Measurements from ENCODE around the gene SORCS1. TPM values are rescaled to one million over a fixed set of nuclear protein-coding genes. Genes with fewer than 3 reads are reported as not detected.

SORCS1 gene
- total and polyA plus RNA-seq, 2 of the 8 experiments (the other 6 are each of a cell fraction or from before 2014, with no cell fraction given), result 4.1 to 4.6 TPM

DNA sequence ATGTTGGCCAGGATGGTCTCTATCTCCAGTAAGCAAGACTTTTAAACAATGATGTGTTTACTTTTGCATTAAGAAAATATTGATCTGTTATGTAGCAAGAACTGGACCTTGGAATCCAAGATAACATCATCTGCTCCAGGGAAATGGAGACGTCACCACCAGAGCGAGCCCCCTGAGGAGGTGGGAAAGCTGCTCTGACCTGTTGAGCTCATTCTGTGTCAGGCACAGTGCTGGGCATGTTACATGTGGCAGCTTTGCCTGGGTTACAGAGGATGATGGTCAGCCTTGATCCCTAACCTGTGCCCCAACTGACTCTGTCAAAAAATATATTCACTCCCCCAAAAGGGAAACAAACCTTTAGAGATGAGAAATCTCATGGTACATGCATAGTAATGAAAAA, 436.3 kb downstream of the SORCS1 start:
- Histone ChIP-seq H3K56ac (replicated peaks; ENCODE audit: insufficient read length, low read depth, low read length) (no peak overlapping the region), H3K79me2 (ENCODE audit: control insufficient read depth in 1 of 2, insufficient read depth in 2 of 2, low read length in 2 of 2) (no peaks in the 10 kb centered on the region), H3K14ac (ENCODE audit: insufficient read length) (no peak overlapping the region), H3K18ac (ENCODE audit: extremely low read depth, low read length) (no peak overlapping the region), H4K5ac (ENCODE audit: insufficient read length, low read depth, low read length) (no peak overlapping the region), H4K8ac (ENCODE audit: extremely low read depth, insufficient read depth, low read length) (no peak overlapping the region), H3K9ac (replicated peaks in 1 of 4; ENCODE audit: extremely low read depth in 1 of 4, low read depth in 3 of 4, low read length in 3 of 4) (no peak overlapping the region), H3K36me3 (ENCODE audit: control insufficient read depth in 2 of 4, insufficient read depth in 4 of 4, low read length in 3 of 4) (no peaks in the 10 kb centered on the region), H4K20me1 (replicated peaks in 1 of 2; ENCODE audit: control insufficient read depth in 1 of 2, insufficient read depth in 2 of 2, low read length in 2 of 2) (no peaks in the 10 kb centered on the region), H2BK5ac (ENCODE audit: low read depth, low read length) (no peak overlapping the region), H3K27ac (ENCODE audit: low read depth, low read length) (no peak overlapping the region), H2BK20ac (ENCODE audit: low read length) (no peak overlapping the region), H2AFZ (ENCODE audit: low read length) (no peak overlapping the region), H3K4me1 (replicated peaks in 1 of 4; ENCODE audit: control insufficient read depth in 3 of 4, insufficient read depth in 4 of 4, low read length in 3 of 4) (peaks cover 0 to 3% (median 0%) of the 10 kb centered on the region in 4 experiments; a peak in 1 of 7 replicates), H3K4ac (replicated peaks; ENCODE audit: insufficient read length, low read depth, low read length) (no peak overlapping the region), H2BK15ac (ENCODE audit: low read length) (no peak overlapping the region), H3K23ac (ENCODE audit: insufficient read length) (no peak overlapping the region), H3K9me3 (ENCODE audit: insufficient read depth in 2 of 2, low read depth in 1 of 2, low read length in 1 of 2) (no peaks in the 10 kb centered on the region), H3K23me2 (ENCODE audit: low read depth, low read length) (no peaks in the 10 kb centered on the region), H3K27me3 (replicated peaks in 1 of 4; ENCODE audit: control insufficient read depth in 3 of 4, extremely low read depth in 1 of 4, insufficient read depth in 3 of 4, low read length in 3 of 4) (no peaks in the 10 kb centered on the region), H3K79me1 (ENCODE audit: low read depth, low read length) (no peaks in the 10 kb centered on the region), H2BK120ac (replicated peaks; ENCODE audit: low read depth, low read length) (no peak overlapping the region), H4K91ac (replicated peaks; ENCODE audit: insufficient read length, low read length) (no peak overlapping the region), H3K4me2 (ENCODE audit: insufficient read depth in 1 of 2, low read depth in 2 of 2, low read length in 2 of 2) (no peak overlapping the region), H2AK5ac (ENCODE audit: low read depth, low read length) (no peak overlapping the region), H2BK12ac (ENCODE audit: low read depth, low read length) (no peak overlapping the region), H3K4me3 (ENCODE audit: extremely low read depth in 1 of 4, insufficient read depth in 2 of 4, low read depth in 3 of 4, low read length in 4 of 4) (no peak overlapping the region)
- FAIRE-seq, result no peak
- TF ChIP-seq KDM4A (IDR thresholded peaks at IDR 0.05; ENCODE audit: low read depth, low read length, severe bottlenecking) (no peak), SUZ12 (IDR thresholded peaks at IDR 0.05; ENCODE audit: low read length) (no peak), SP4 (IDR thresholded peaks at IDR 0.05; ENCODE audit: low read length) (no peak), SP2 (IDR thresholded peaks at IDR 0.05; ENCODE audit: low read length) (no peak), HDAC6 (IDR thresholded peaks at IDR 0.05; ENCODE audit: low read depth, low read length) (no peak), CREB1 (IDR thresholded peaks at IDR 0.05) (no peak)
- TF ChIP-seq, protein P1, sequence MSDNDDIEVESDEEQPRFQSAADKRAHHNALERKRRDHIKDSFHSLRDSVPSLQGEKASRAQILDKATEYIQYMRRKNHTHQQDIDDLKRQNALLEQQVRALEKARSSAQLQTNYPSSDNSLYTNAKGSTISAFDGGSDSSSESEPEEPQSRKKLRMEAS (IDR thresholded peaks at IDR 0.05), result no peak
- TF ChIP-seq, protein P2, sequence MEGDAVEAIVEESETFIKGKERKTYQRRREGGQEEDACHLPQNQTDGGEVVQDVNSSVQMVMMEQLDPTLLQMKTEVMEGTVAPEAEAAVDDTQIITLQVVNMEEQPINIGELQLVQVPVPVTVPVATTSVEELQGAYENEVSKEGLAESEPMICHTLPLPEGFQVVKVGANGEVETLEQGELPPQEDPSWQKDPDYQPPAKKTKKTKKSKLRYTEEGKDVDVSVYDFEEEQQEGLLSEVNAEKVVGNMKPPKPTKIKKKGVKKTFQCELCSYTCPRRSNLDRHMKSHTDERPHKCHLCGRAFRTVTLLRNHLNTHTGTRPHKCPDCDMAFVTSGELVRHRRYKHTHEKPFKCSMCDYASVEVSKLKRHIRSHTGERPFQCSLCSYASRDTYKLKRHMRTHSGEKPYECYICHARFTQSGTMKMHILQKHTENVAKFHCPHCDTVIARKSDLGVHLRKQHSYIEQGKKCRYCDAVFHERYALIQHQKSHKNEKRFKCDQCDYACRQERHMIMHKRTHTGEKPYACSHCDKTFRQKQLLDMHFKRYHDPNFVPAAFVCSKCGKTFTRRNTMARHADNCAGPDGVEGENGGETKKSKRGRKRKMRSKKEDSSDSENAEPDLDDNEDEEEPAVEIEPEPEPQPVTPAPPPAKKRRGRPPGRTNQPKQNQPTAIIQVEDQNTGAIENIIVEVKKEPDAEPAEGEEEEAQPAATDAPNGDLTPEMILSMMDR (IDR thresholded peaks at IDR 0.05; ENCODE audit: control extremely low read depth in 1 of 3, insufficient read depth in 1 of 3, low read depth in 1 of 3, low read length in 3 of 3), result no peak
- 96% methylated on average over 2 of the region's 2 CpGs; no CpG with 5 or more reads in 1 of the 2 experiments for WGBS, 2 experiments (ENCODE audit: extremely low coverage in 1 of 2, insufficient coverage in 1 of 2, insufficient read length in 1 of 2, insufficient replicate concordance in 2 of 2, low coverage in 1 of 2, low lambda C conversion rate in 2 of 2, missing lambda C conversion rate in 1 of 2)
- ChIA-PET CTCF (ENCODE audit: partially characterized antibody) (interaction anchor here (0.7 to 2.0 kb wide), 4 partner anchors 9 to 23 kb away, joined by 3 to 8 read pairs (median 3); no protein-coding TSS in a partner anchor), POLR2A (ENCODE audit: partially characterized antibody) (no interaction called here)
- no peak for DNase-seq (ENCODE audit: low read depth in 1 of 2, low spot score in 2 of 2)
